H1 (cell line): ENCODE results near the gene CKAP5. TPM values are rescaled to one million over a fixed set of nuclear protein-coding genes. Genes with fewer than 3 reads are reported as not detected.

Source experiments
- ASH2L ChIP-seq: fragments of 200-600, 300-600 bp; sonication (generic); IDR thresholded peaks from one replicate; pipeline ENCODE4 v1.7.1; 2017; ENCODE audit warnings: low read length
- EGR1 ChIP-seq: IDR thresholded peaks from 2 replicates; pipeline ENCODE4 v1.6.1; 2011; ENCODE audit warnings: low read depth, low read length, borderline replicate concordance
- GTF2F1 ChIP-seq: IDR thresholded peaks from 2 replicates; pipeline ENCODE4 v1.6.1; 2012; ENCODE audit warnings: low read depth, low read length, improper control_type of control experiment, borderline replicate concordance
- TCF12 ChIP-seq: IDR thresholded peaks from 2 replicates; pipeline ENCODE4 v1.6.1; 2011; ENCODE audit warnings: low read depth, mild to moderate bottlenecking, low read length
- polyA plus RNA-seq, 7 experiments: library from polyadenylated mRNA; depleted of rRNA in 3 of 7; stranded (reverse) in 5 of 7; unstranded in 2 of 7; fragments of >200 nt in 5 of 7; fragments of 200-250 nt in 2 of 7; gene quantifications; 1 replicate in 5 of 7; 2 replicates in 1 of 7; 4 replicates in 1 of 7; pipeline versions ENCODE4 v1.2.1 to v1.2.3, GENCODE V29; 2011 to 2013; ENCODE audit warnings: missing spikeins in 2 of 7, mixed read lengths in 2 of 7
- total RNA-seq: library from RNA; stranded (reverse); fragmentation: NEBNext Ultra II Directional; extraction: Animal tissue kit (Norgen Biotek cat#: 25700); gene quantifications from 2 replicates; pipeline ENCODE4 v1.2.1, GENCODE V29; 2021
- TF ChIP-seq, protein P1 (sequence below): fragments of 300-600 bp; sonication (generic); IDR thresholded peaks from 2 replicates; pipeline ENCODE4 v1.7.1; 2012; ENCODE audit warnings: low read length, moderate library complexity, mild to moderate bottlenecking, inconsistent platforms; ENCODE audit not compliant: insufficient replicate concordance

Gene CKAP5
- total and polyA plus RNA-seq, 2 of the 8 experiments (the other 6 are each of a cell fraction or from before 2014, with no cell fraction given) = 64.8 to 185 TPM

DNA sequence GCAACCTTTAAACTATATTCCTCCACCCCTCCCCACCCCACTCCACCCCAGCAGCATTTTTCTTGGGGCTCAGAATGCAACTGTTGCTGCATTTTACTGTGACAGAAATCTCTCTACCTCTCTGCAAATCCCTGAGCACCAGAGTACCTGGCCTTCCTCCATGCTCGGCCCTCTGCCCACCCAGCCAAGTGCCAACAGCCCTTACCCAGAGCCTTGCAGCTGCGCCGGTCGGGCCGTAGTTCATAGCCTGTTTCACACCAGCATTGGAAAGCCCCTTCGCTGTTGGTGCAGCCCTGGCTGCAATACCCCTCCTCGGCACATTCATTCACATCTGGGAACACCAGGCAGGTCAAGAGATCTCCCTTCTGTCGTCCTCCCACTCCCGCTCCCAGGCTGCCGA, 48.9 kb upstream of the CKAP5 start (continued):
- no peak for TF ChIP-seq GTF2F1
- no peak for TF ChIP-seq EGR1
- no peak for TF ChIP-seq ASH2L
- TF ChIP-seq TCF12 = no peak
- TF ChIP-seq, protein P1, sequence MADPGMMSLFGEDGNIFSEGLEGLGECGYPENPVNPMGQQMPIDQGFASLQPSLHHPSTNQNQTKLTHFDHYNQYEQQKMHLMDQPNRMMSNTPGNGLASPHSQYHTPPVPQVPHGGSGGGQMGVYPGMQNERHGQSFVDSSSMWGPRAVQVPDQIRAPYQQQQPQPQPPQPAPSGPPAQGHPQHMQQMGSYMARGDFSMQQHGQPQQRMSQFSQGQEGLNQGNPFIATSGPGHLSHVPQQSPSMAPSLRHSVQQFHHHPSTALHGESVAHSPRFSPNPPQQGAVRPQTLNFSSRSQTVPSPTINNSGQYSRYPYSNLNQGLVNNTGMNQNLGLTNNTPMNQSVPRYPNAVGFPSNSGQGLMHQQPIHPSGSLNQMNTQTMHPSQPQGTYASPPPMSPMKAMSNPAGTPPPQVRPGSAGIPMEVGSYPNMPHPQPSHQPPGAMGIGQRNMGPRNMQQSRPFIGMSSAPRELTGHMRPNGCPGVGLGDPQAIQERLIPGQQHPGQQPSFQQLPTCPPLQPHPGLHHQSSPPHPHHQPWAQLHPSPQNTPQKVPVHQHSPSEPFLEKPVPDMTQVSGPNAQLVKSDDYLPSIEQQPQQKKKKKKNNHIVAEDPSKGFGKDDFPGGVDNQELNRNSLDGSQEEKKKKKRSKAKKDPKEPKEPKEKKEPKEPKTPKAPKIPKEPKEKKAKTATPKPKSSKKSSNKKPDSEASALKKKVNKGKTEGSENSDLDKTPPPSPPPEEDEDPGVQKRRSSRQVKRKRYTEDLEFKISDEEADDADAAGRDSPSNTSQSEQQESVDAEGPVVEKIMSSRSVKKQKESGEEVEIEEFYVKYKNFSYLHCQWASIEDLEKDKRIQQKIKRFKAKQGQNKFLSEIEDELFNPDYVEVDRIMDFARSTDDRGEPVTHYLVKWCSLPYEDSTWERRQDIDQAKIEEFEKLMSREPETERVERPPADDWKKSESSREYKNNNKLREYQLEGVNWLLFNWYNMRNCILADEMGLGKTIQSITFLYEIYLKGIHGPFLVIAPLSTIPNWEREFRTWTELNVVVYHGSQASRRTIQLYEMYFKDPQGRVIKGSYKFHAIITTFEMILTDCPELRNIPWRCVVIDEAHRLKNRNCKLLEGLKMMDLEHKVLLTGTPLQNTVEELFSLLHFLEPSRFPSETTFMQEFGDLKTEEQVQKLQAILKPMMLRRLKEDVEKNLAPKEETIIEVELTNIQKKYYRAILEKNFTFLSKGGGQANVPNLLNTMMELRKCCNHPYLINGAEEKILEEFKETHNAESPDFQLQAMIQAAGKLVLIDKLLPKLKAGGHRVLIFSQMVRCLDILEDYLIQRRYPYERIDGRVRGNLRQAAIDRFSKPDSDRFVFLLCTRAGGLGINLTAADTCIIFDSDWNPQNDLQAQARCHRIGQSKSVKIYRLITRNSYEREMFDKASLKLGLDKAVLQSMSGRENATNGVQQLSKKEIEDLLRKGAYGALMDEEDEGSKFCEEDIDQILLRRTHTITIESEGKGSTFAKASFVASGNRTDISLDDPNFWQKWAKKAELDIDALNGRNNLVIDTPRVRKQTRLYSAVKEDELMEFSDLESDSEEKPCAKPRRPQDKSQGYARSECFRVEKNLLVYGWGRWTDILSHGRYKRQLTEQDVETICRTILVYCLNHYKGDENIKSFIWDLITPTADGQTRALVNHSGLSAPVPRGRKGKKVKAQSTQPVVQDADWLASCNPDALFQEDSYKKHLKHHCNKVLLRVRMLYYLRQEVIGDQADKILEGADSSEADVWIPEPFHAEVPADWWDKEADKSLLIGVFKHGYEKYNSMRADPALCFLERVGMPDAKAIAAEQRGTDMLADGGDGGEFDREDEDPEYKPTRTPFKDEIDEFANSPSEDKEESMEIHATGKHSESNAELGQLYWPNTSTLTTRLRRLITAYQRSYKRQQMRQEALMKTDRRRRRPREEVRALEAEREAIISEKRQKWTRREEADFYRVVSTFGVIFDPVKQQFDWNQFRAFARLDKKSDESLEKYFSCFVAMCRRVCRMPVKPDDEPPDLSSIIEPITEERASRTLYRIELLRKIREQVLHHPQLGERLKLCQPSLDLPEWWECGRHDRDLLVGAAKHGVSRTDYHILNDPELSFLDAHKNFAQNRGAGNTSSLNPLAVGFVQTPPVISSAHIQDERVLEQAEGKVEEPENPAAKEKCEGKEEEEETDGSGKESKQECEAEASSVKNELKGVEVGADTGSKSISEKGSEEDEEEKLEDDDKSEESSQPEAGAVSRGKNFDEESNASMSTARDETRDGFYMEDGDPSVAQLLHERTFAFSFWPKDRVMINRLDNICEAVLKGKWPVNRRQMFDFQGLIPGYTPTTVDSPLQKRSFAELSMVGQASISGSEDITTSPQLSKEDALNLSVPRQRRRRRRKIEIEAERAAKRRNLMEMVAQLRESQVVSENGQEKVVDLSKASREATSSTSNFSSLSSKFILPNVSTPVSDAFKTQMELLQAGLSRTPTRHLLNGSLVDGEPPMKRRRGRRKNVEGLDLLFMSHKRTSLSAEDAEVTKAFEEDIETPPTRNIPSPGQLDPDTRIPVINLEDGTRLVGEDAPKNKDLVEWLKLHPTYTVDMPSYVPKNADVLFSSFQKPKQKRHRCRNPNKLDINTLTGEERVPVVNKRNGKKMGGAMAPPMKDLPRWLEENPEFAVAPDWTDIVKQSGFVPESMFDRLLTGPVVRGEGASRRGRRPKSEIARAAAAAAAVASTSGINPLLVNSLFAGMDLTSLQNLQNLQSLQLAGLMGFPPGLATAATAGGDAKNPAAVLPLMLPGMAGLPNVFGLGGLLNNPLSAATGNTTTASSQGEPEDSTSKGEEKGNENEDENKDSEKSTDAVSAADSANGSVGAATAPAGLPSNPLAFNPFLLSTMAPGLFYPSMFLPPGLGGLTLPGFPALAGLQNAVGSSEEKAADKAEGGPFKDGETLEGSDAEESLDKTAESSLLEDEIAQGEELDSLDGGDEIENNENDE = no peak
